HG03066 (cell line): Measurements from ENCODE around the gene ANKRD53.

ENCODE experiments used
- ATAC-seq: cut with Tn5 transposase; IDR thresholded peaks from one replicate; pipeline ENCODE4 v1.9.1; 2021; ENCODE audit warnings: low read depth; ENCODE audit not compliant: unreplicated experiment

ANKRD53 gene

GRCh38 chr2:70964596-70965386 is 13.6 kb upstream of the ANKRD53 start:
- ATAC-seq: peak; percentile 81

- ATAC-seq: no peak
Measured at GRCh38 chr2:70965506-70965905, 12.9 kb upstream of the ANKRD53 start.

- no peak for ATAC-seq
Measured at GRCh38 chr2:70966681-70967080, 11.7 kb upstream of the ANKRD53 start.

- no peak for ATAC-seq
Measured at GRCh38 chr2:70967189-70967588, 11.2 kb upstream of the ANKRD53 start.

- no peak for ATAC-seq
Measured at GRCh38 chr2:70974592-70974991, 3.8 kb upstream of the ANKRD53 start.

GRCh38 chr2:70975237-70975636 is 3.2 kb upstream of the ANKRD53 start:
- no peak for ATAC-seq

- ATAC-seq: no peak
Measured at GRCh38 chr2:70977605-70978205, 725 bp upstream of the ANKRD53 start.

GRCh38 chr2:70979180-70979488 is 704 bp downstream of the ANKRD53 start:
- ATAC-seq: no peak

- no peak for ATAC-seq
Measured at GRCh38 chr2:70979626-70980025, 1.2 kb downstream of the ANKRD53 start.

GRCh38 chr2:70981421-70981820 is 3.0 kb downstream of the ANKRD53 start:
- no peak for ATAC-seq

GRCh38 chr2:70981866-70982810 is 3.7 kb downstream of the ANKRD53 start:
- no peak for ATAC-seq

- no peak for ATAC-seq
Measured at GRCh38 chr2:70982971-70983370, 4.5 kb downstream of the ANKRD53 start.

GRCh38 chr2:70983506-70984227 is 5.2 kb downstream of the ANKRD53 start:
- ATAC-seq: no peak

- ATAC-seq: no peak
Measured at GRCh38 chr2:70984228-70984575, 5.8 kb downstream of the ANKRD53 start.

- peak; percentile 93 for ATAC-seq
Measured at GRCh38 chr2:70984576-70985282, 6.3 kb downstream of the ANKRD53 start.

- no peak for ATAC-seq
Measured at GRCh38 chr2:70985283-70985688, 6.9 kb downstream of the ANKRD53 start.

GRCh38 chr2:70985956-70986355 is 7.5 kb downstream of the ANKRD53 start:
- ATAC-seq: no peak

- ATAC-seq: no peak
Measured at GRCh38 chr2:70986499-70987189, 8.2 kb downstream of the ANKRD53 start.

GRCh38 chr2:70987386-70987785 is 9.0 kb downstream of the ANKRD53 start:
- ATAC-seq: no peak

- ATAC-seq: no peak
Measured at GRCh38 chr2:70988151-70988550, 9.7 kb downstream of the ANKRD53 start.
